A204.1 (cell line): ENCODE data around the gene GPX6.
A peak's percentile ranks its signal among the peaks of the same experiment; 100 is the strongest.
"Not testable (repeated sequence)": the region's sequence is repeated elsewhere in the genome, so short reads cannot be mapped to it uniquely, and the experiment has no call there.

Experiments
- FAIRE-seq: peaks from 2 replicates; lab custom pipeline; 2012; peaks lifted over from hg19 to GRCh38; lab: Jason Lieb, UNC

GPX6 gene

GRCh38 chr6:28485482-28485881, 30.1 kb downstream of the GPX6 start:
- no peak for FAIRE-seq

- no peak for FAIRE-seq
Measured at GRCh38 chr6:28480253-28480932, 35.2 kb downstream of the GPX6 start.

GRCh38 chr6:28478518-28478917, 37.1 kb downstream of the GPX6 start:
- no peak for FAIRE-seq

DNA sequence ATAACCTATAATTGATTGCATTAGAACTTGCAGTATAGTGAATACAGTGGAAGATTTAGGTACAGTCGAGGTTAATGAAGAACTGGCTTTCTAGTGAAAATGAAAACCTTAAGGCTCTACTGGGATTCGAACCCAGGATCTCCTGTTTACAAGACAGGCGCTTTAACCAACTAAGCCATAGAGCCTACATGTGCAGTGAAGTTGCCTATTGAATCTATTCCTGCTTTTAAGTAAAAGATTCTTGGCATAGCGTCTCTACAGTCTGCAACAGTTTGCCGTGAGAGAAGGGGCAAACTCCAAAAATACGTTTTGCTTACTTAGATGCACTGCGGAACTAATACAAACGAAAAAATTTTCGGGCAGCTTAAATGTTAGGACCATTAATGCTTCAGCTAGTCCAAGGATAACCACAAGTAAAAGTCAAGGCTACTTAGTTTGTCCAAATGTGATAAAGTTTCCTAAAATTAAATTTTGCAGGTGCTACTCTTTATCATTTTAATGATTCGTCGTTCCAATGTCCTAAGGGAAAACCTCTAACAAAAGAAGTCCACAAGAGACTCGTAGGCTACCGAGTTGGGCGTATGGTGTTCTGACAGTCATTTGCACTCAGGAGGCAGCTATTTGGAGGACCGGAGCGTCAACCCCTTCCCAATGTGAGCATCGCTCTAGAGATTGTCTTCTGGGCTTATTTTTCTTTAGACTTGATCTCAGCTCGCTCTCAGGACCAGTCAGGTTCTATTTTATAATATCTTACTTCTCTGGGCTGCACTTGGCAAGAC, 41.0 kb downstream of the GPX6 start:
- FAIRE-seq = peak; percentile 94

DNA sequence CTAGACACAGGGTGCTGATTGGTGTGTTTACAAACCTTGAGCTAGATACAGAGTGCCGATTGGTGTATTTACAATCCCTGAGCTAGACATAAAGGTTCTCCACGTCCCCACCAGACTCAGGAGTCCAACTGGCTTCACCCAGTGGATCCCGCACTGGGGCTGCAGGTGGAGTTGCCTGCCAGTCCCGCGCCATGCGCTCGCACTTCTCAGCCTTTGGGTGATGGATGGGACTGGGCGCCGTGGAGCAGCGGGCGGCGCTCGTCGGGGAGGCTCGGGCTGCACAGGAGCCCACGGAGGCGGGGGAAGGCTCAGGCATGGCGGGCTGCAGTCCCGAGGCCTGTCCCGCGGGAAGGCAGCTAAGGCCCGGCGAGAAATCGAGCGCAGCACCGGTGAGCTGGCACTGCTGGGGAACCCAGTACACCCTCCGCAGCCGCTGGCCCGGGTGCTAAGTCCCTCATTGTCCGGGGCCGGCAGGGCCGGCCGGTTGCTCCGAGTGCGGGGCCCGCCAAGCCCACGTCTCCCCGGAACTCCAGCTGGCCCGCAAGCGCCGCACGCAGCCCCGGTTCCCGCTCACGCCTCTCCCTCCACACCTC, 46.3 kb downstream of the GPX6 start:
- FAIRE-seq = not testable (repeated sequence)

DNA sequence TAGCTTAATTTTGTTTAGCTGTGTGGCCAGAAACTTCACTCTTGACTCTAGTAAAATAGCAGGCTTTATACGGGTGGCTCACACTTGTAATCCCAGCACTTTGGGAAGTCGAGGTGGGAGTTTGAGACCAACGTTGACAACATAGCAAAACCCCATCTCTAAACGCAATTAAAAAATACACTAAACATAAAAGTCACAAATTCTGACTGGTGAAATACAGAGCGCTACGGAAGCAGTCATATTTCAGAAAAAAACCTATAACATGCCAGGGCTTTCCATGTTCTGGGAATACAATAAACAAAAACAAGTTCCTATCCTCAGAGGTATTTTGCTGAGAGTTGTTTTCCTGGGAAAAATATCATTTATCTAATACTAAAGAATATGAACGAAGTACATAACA, 47.5 kb downstream of the GPX6 start:
- no peak for FAIRE-seq

DNA sequence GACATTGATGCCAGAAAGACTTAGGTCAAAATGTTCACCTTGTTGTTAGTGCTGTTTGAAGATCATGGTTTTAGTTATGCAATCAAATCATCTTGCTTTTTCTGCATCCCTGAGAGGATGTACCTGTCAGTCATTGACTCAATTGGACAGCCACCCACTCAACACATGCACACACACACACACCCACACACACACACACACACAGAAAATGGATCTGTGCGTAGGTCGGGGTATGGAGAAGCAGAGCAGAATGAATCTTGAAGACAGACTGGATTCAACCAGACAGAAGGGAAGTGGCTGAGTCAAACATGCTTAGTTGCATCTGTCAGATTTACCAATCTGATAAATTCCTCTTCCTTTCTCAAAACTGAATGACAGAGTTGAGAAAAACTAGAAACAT, 53.2 kb downstream of the GPX6 start:
- no peak for FAIRE-seq

- FAIRE-seq = no peak
Measured at GRCh38 chr6:28458568-28458967, 57.0 kb downstream of the GPX6 start.
